ENCODE results near the gene NDST3. TPM values are rescaled to one million over a fixed set of nuclear protein-coding genes. Genes with fewer than 3 reads are reported as not detected.

The NDST3 gene
- total RNA-seq, 1 experiment from 2014 or later, result 0.70 TPM

DNA sequence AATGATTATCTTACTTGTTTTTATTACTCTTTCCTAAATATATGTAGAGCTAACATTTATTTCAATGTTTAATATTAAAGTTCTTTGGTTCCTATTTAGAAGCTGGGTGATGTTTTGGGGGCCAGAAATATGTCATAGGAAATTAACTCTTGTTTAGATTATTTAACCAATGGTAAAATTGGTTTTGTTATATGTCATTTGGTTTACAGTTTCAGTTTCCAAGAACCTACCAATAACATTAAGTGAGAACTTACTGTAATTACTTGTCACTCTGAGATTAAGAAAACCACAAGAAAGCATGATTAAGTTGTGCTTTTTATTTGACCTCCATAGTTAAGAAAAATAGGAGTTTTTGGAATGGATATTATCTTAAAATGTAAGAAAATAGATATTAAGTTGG, 121.2 kb downstream of the NDST3 start:
- no peak overlapping the region for H3T11ph ChIP-seq (ENCODE audit: low read length)
- no peak overlapping the region for H3K14ac ChIP-seq (ENCODE audit: insufficient read depth, low read length)
- H2BK12ac ChIP-seq (ENCODE audit: insufficient read length, low read depth, low read length), result no peak overlapping the region
- H3K56ac ChIP-seq (ENCODE audit: insufficient read length, low read depth, low read length), result no peak overlapping the region
- no peaks in the 10 kb centered on the region; a peak in 1 of 4 replicates for H3K4me1 Mint-ChIP-seq
- no peak overlapping the region for H3K4ac ChIP-seq (ENCODE audit: low read depth, low read length)
- H3K27ac ChIP-seq (ENCODE audit: insufficient read length, low read depth, low read length), result no peak overlapping the region
- no peak overlapping the region for H3K4me3 Mint-ChIP-seq
- H3K9me3 Mint-ChIP-seq, result peaks cover 14 to 15% of the 10 kb centered on the region in 2 experiments; a peak in 4 of 5 replicates
- H3K23ac ChIP-seq (ENCODE audit: insufficient read length, low read depth, low read length), result no peak overlapping the region
- TF ChIP-seq, protein P1, sequence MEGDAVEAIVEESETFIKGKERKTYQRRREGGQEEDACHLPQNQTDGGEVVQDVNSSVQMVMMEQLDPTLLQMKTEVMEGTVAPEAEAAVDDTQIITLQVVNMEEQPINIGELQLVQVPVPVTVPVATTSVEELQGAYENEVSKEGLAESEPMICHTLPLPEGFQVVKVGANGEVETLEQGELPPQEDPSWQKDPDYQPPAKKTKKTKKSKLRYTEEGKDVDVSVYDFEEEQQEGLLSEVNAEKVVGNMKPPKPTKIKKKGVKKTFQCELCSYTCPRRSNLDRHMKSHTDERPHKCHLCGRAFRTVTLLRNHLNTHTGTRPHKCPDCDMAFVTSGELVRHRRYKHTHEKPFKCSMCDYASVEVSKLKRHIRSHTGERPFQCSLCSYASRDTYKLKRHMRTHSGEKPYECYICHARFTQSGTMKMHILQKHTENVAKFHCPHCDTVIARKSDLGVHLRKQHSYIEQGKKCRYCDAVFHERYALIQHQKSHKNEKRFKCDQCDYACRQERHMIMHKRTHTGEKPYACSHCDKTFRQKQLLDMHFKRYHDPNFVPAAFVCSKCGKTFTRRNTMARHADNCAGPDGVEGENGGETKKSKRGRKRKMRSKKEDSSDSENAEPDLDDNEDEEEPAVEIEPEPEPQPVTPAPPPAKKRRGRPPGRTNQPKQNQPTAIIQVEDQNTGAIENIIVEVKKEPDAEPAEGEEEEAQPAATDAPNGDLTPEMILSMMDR (conservative IDR thresholded peaks at IDR 0.05), result no peak
- no peak overlapping the region for H2BK120ac ChIP-seq (ENCODE audit: low read depth, low read length, poor library complexity, severe bottlenecking)
- no peak overlapping the region for H2AFZ ChIP-seq (ENCODE audit: low read length)
- no peak overlapping the region for H3K18ac ChIP-seq (ENCODE audit: insufficient read length, low read depth, low read length)
- H3K79me1 ChIP-seq (ENCODE audit: insufficient read depth, low read depth, low read length, poor library complexity, severe bottlenecking), result no peaks in the 10 kb centered on the region
- no peak overlapping the region for H3K4me2 ChIP-seq (ENCODE audit: insufficient read depth, insufficient read length, low read length)
- H3K9ac ChIP-seq (ENCODE audit: extremely low read depth, insufficient read length, low read length), result no peak overlapping the region
- no peaks in the 10 kb centered on the region for H3K4me1 ChIP-seq (ENCODE audit: insufficient read depth, low read length)
- H3K9me3 ChIP-seq (ENCODE audit: control insufficient read depth, low read depth, low read length), result no peaks in the 10 kb centered on the region
- no peak overlapping the region for H2AK5ac ChIP-seq (ENCODE audit: insufficient read length, low read length)
- H2BK15ac ChIP-seq (ENCODE audit: low read depth, low read length), result no peak overlapping the region
- H3K79me2 ChIP-seq (ENCODE audit: insufficient read depth, low read length), result no peaks in the 10 kb centered on the region
- H2BK5ac ChIP-seq (ENCODE audit: insufficient read length, low read length), result no peak overlapping the region
- no peaks in the 10 kb centered on the region for H4K20me1 ChIP-seq (ENCODE audit: control insufficient read depth, insufficient read depth, insufficient read length)
- H3K27ac Mint-ChIP-seq, result no peak overlapping the region
- no peak overlapping the region for H4K5ac ChIP-seq (ENCODE audit: insufficient read length, low read depth, low read length)
- H2BK20ac ChIP-seq (ENCODE audit: low read depth, low read length, poor library complexity, severe bottlenecking), result no peak overlapping the region
- no peak overlapping the region for H4K91ac ChIP-seq (ENCODE audit: insufficient read length, low read depth, low read length)
- H3K23me2 ChIP-seq (ENCODE audit: insufficient read length, low read depth, low read length, poor library complexity, severe bottlenecking), result no peaks in the 10 kb centered on the region
- no peaks in the 10 kb centered on the region for H3K27me3 Mint-ChIP-seq (ENCODE audit: low read depth)
- H3K36me3 Mint-ChIP-seq (ENCODE audit: insufficient read depth in 1 of 3, low read depth in 3 of 3), result peaks cover 4 to 16% (median 10%) of the 10 kb centered on the region in 3 experiments; a peak in 4 of 7 replicates
- DNase-seq, result no peak
- H4K8ac ChIP-seq (replicated peaks; ENCODE audit: insufficient read length, low read depth, low read length), result no peak overlapping the region
- no peaks in the 10 kb centered on the region for H3K27me3 ChIP-seq (ENCODE audit: insufficient read depth, low read length)
